Measurements from ENCODE around the gene TES.
"Not testable (repeated sequence)": the region's sequence is repeated elsewhere in the genome, so short reads cannot be mapped to it uniquely, and the experiment has no call there.

The TES gene

GRCh38 chr7:116295903-116296302, 85.6 kb downstream of the TES start:
- DNase-seq: not testable (repeated sequence)

- no peak for DNase-seq
Observed at GRCh38 chr7:116298055-116298454, 87.7 kb downstream of the TES start.

GRCh38 chr7:116298576-116298975, 88.2 kb downstream of the TES start:
- no peak for DNase-seq

- no peak for DNase-seq
Observed at GRCh38 chr7:116305485-116306408, 95.4 kb downstream of the TES start.

GRCh38 chr7:116306409-116307048, 96.2 kb downstream of the TES start:
- DNase-seq: no peak

GRCh38 chr7:116307253-116307652, 96.9 kb downstream of the TES start:
- no peak for DNase-seq
